IgD-negative memory B cell (primary cell): ENCODE results near the gene KCNJ15. TPM values are rescaled to one million over a fixed set of nuclear protein-coding genes. Genes with fewer than 3 reads are reported as not detected.

Source experiments
- H3K27ac Mint-ChIP-seq, 3 donors: one replicate each; pipeline ENCODE4 v1.8.0; 2020 to 2022; ENCODE audit warnings: mild to moderate bottlenecking in 3 of 3, mixed read lengths in 3 of 3, moderate library complexity in 1 of 3
- H3K27me3 Mint-ChIP-seq: one replicate; pipeline ENCODE4 v1.8.0; 2021; ENCODE audit warnings: mixed read lengths
- H3K36me3 Mint-ChIP-seq: one replicate; pipeline ENCODE4 v1.8.0; 2020; ENCODE audit warnings: mild to moderate bottlenecking, mixed read lengths
- H3K4me1 Mint-ChIP-seq, 3 donors: one replicate each; pipeline ENCODE4 v1.8.0; 2020 to 2022; ENCODE audit warnings: mixed read lengths in 3 of 3, mild to moderate bottlenecking in 1 of 3
- H3K4me3 Mint-ChIP-seq, 4 donors: one replicate each; pipeline ENCODE4 v1.8.0; 2020 to 2022; ENCODE audit warnings: mild to moderate bottlenecking in 4 of 4, mixed read lengths in 4 of 4, moderate library complexity in 3 of 4
- H3K9me3 Mint-ChIP-seq, 3 donors: one replicate each; pipeline ENCODE4 v1.8.0; 2020 to 2021; ENCODE audit warnings: mixed read lengths in 3 of 3, mild to moderate bottlenecking in 1 of 3
- polyA plus RNA-seq: library from polyadenylated mRNA; unstranded; fragments of 300-500 nt; fragmentation: Illumina TruSeq; gene quantifications from one replicate; pipeline ENCODE4 v1.2.3, GENCODE V29; 2021

The KCNJ15 gene
- polyA plus RNA-seq, 1 donor from 2014 or later, result not detected

DNA sequence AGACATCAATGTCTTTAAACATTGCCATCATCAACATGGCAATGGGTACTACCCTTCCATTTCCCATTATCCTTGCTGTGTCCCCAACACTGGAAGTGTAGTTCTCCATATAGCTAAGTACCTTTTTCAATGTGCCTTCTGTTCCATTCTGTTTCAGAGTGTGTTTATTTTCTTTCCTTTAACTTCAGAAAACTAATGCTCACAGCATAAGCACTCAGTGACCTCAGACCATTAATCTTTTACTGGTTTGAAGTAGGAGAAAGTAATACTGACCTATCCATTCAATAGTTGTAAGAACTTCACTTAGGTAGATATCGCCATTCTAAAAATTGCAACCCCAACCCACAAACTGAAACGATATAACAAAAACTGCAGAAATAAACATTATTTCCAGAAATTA is 37.8 kb downstream of the KCNJ15 start:
- Mint-ChIP-seq H3K27ac (no peak overlapping the region), H3K27me3 (peaks cover 4% of the 10 kb centered on the region), H3K9me3 (peaks cover 0 to 1% (median 0%) of the 10 kb centered on the region in 3 donors), H3K4me1 (no peaks in the 10 kb centered on the region), H3K4me3 (no peak overlapping the region), H3K36me3 (no peaks in the 10 kb centered on the region)

DNA sequence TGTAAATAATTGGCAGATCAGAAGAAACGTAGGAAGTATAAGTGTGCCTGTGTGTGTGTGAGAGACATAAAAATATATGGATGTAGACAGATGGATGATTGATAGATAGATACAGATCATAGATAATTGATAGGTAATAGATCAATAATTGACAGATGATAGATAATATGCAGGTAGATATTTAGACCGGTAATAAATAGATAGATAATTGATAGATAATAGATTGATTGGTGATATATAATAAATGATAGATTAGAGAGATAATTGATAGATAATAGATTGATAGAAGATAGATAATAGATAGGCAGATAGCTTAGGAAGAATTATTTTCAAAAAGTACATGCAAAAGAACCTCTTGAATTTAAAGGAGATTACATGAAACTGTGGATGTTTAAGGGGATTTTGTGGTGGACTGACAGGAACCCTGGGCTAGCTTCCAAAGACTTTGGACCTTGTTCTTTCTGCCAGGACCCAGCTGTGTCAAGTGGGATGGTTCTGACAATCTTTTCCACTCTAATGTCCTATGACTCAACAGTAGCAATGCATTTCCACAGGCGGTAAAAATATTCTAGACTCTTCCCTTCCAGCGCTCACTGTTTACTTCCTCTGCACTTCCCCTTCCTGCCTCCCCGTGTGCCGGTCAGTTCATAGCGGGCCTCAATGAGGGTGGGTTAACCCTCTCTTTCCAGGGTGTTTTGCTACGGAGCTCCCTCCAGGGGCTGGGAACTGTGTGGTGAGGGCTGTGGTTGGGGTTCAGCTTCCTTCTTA is 39.4 kb downstream of the KCNJ15 start:
- H3K36me3 Mint-ChIP-seq, result no peaks in the 10 kb centered on the region
- peaks cover 0 to 1% (median 0%) of the 10 kb centered on the region in 3 donors for H3K9me3 Mint-ChIP-seq
- H3K4me3 Mint-ChIP-seq, result no peak overlapping the region
- H3K27me3 Mint-ChIP-seq, result peaks cover 2% of the 10 kb centered on the region
- H3K4me1 Mint-ChIP-seq, result no peaks in the 10 kb centered on the region
- no peak overlapping the region for H3K27ac Mint-ChIP-seq

GRCh38 chr21:38297194-38297631 is 40.4 kb downstream of the KCNJ15 start:
- Mint-ChIP-seq H3K4me1 (no peaks in the 10 kb centered on the region), H3K27me3 (no peaks in the 10 kb centered on the region), H3K27ac (no peak overlapping the region), H3K4me3 (no peak overlapping the region), H3K9me3 (peaks cover 0 to 1% (median 0%) of the 10 kb centered on the region in 3 donors), H3K36me3 (no peaks in the 10 kb centered on the region)

DNA sequence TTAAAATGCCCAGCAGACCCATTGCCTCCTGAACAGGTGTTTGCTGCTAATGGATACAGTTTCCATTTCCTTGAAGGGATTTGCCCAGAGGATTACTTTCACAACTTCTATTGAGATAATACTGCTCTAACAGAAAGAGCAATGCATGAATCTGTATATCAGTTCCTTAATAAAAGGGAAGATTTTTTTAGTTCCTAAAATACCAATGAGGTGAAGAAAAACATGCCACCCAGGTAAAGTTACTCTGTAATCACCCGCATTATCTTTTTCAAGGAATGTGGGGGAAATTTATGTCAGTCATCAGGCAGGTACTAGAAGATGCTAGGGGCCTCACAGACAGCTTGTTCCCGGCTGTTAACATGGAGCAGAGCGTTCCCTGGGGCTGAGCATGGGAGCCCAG is 41.1 kb downstream of the KCNJ15 start:
- Mint-ChIP-seq H3K27me3 (no peaks in the 10 kb centered on the region), H3K4me3 (no peak overlapping the region), H3K9me3 (peaks cover 0 to 1% (median 0%) of the 10 kb centered on the region in 3 donors), H3K4me1 (no peaks in the 10 kb centered on the region), H3K27ac (no peak overlapping the region), H3K36me3 (no peaks in the 10 kb centered on the region)

- Mint-ChIP-seq H3K27ac (no peak overlapping the region), H3K4me3 (no peak overlapping the region), H3K27me3 (no peaks in the 10 kb centered on the region), H3K36me3 (no peaks in the 10 kb centered on the region), H3K4me1 (no peaks in the 10 kb centered on the region), H3K9me3 (peaks cover 0 to 1% (median 0%) of the 10 kb centered on the region in 3 donors)
Measured at GRCh38 chr21:38298832-38299231, 42.0 kb downstream of the KCNJ15 start.

GRCh38 chr21:38299671-38300070 is 42.9 kb downstream of the KCNJ15 start:
- Mint-ChIP-seq H3K36me3 (no peaks in the 10 kb centered on the region), H3K27me3 (no peaks in the 10 kb centered on the region), H3K4me3 (no peak overlapping the region), H3K4me1 (no peaks in the 10 kb centered on the region), H3K9me3 (no peaks in the 10 kb centered on the region), H3K27ac (no peak overlapping the region)

GRCh38 chr21:38300141-38300578 is 43.4 kb downstream of the KCNJ15 start:
- no peak overlapping the region for H3K27ac Mint-ChIP-seq
- peaks cover 0 to 2% (median 0%) of the 10 kb centered on the region in 3 donors for H3K9me3 Mint-ChIP-seq
- H3K4me1 Mint-ChIP-seq, result no peaks in the 10 kb centered on the region
- H3K27me3 Mint-ChIP-seq, result no peaks in the 10 kb centered on the region
- no peaks in the 10 kb centered on the region for H3K36me3 Mint-ChIP-seq
- no peak overlapping the region for H3K4me3 Mint-ChIP-seq

- Mint-ChIP-seq H3K4me3 (no peak overlapping the region), H3K4me1 (no peaks in the 10 kb centered on the region), H3K36me3 (no peaks in the 10 kb centered on the region), H3K27ac (no peak overlapping the region), H3K27me3 (no peaks in the 10 kb centered on the region), H3K9me3 (peaks cover 0 to 2% (median 0%) of the 10 kb centered on the region in 3 donors)
Measured at GRCh38 chr21:38301321-38302214, 44.8 kb downstream of the KCNJ15 start.

DNA sequence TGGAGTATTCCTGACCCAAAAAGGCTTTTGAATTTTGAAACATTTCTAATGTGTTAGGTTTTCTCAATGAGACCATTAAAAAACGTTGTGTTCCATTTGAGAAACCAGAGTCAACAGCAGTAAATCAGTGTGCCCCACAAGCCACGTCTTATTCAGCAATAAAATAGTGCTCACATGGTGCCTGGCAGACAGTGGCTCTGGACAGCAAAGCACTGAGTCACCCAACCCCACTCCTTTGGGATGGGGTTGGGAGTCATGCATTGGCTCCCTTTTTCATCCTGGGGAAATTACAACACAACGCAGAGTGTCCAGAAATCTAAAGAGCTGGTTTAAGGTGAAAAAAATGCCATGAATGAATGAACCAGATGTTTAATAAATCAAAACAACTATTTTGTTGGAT is 46.5 kb downstream of the KCNJ15 start:
- Mint-ChIP-seq H3K4me3 (no peak overlapping the region), H3K27ac (no peak overlapping the region), H3K4me1 (no peaks in the 10 kb centered on the region)

DNA sequence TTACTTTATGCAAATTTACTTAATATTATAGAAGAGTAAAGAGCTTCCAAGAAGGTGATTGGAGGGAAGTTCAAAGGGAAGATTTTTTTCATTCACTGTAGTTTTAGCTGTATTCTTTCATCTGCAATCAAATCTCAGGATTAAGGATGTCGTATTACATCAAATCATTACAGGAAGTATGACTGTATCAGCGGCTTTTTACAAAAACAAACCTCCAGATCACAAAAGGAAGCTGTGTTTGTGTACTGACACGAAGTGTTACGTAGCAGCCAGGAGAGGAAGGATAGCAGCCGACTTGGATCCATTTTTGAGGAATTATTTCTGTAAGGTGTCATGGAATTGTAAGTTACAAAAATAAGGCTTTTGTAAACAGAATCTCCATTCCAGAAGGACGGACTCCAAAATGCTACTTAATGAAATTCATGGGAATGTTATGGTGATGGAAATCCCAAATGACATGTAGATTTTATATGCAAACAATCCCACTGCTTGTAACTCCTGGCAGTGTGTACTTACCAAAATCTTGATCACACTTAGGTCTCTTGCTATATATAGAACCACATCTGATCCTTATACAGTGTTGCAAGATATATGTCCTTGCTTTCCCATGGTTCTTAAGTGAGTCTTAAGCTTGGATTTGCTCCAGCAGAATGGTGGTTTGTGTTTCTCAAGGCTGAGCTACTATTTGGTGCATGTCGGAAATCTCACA is 49.8 kb downstream of the KCNJ15 start:
- H3K9me3 Mint-ChIP-seq, result peaks cover 0 to 2% (median 0%) of the 10 kb centered on the region in 3 donors
- H3K4me3 Mint-ChIP-seq, result no peak overlapping the region
- no peaks in the 10 kb centered on the region for H3K4me1 Mint-ChIP-seq
- no peaks in the 10 kb centered on the region for H3K27me3 Mint-ChIP-seq
- no peaks in the 10 kb centered on the region for H3K36me3 Mint-ChIP-seq
- no peak overlapping the region for H3K27ac Mint-ChIP-seq

More for the DNA sequence above, 46.5 kb downstream of the KCNJ15 start:
- no peaks in the 10 kb centered on the region for H3K27me3 Mint-ChIP-seq
- H3K9me3 Mint-ChIP-seq, result peaks cover 0 to 2% (median 0%) of the 10 kb centered on the region in 3 donors
- no peaks in the 10 kb centered on the region for H3K36me3 Mint-ChIP-seq

GRCh38 chr21:38307771-38308531 is 51.2 kb downstream of the KCNJ15 start:
- Mint-ChIP-seq H3K4me3 (no peak overlapping the region), H3K36me3 (no peaks in the 10 kb centered on the region), H3K9me3 (peaks cover 0 to 2% (median 2%) of the 10 kb centered on the region in 3 donors), H3K4me1 (no peaks in the 10 kb centered on the region), H3K27ac (peak overlapping the region in 1 of 3 donors; percentile 13), H3K27me3 (no peaks in the 10 kb centered on the region)

DNA sequence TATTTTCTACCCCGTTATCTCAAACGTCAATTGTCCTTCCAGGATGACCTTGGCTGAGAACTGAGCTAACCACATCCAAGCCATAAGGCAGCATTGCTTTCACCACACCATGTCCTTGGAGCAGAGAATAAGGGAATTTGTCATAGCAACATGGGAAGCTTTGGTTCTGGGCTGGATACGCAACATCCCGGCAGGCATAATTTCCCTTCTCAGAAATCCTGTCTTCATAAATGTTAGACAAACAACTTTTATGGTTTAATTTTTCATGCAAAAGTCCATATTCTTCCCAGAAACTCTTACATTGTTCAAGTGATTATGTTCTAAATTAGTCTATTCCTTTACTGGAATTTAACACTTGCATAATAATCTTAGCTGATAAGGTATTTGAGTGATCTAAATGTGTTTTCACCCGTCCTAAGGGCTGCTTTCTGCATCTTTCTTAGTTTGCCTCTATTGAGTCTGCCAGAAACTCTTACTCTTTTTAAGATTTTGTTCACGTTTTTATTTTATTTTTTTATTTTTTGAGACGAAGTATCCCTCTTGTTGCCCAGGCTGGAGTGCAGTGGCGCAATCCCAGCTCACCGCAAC is 51.8 kb downstream of the KCNJ15 start:
- H3K9me3 Mint-ChIP-seq, result peaks cover 0 to 5% (median 2%) of the 10 kb centered on the region in 3 donors
- H3K27ac Mint-ChIP-seq, result peak overlapping the region in 1 of 3 donors; percentile 54
- no peak overlapping the region for H3K4me3 Mint-ChIP-seq
- H3K36me3 Mint-ChIP-seq, result no peaks in the 10 kb centered on the region
- H3K27me3 Mint-ChIP-seq, result peaks cover 2% of the 10 kb centered on the region
- no peaks in the 10 kb centered on the region for H3K4me1 Mint-ChIP-seq

DNA sequence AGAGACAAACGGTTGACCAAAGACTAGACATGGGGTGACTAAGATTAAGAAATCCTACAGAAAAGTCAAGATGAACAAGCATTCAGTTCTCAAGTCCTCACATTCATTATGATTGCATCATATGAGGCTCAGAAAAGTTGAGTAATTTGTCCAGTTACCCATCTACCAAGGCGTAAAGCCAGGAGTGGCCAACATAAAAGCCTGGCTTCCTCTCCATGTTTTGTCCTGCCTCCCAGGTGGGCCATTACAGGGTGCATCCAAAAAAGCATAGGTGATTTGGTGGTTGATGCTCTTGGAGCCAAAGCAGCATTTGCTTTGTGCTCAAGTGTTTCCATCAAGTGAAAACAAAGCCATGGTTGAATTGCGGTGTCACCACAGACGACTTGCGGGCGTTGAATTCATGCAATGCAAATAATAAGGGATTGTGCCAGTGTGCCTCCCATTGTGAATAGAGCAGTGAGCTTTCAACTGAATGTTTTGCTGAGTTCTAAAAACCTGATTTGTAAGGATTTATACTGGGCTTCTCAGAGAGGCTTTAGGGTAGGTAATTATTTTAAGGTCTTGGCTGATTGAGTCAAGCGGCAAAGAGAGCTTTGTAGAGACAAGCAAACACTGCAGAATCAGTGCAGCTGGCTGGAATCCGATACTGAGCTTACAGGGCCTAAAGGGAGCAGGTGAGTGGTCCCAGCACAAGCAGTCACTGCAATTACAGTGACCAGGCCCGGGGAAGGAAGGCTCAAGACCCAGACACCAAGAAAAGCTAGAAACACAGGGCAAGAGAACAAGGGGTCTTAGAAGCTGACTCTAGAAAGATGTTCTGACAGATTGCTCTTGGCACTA is 54.1 kb downstream of the KCNJ15 start:
- no peaks in the 10 kb centered on the region for H3K4me1 Mint-ChIP-seq
- H3K4me3 Mint-ChIP-seq, result no peak overlapping the region
- H3K27ac Mint-ChIP-seq, result peak overlapping the region in 1 of 3 donors; percentile 20
- peaks cover 0 to 3% (median 2%) of the 10 kb centered on the region in 3 donors for H3K9me3 Mint-ChIP-seq
- peaks cover 2% of the 10 kb centered on the region for H3K27me3 Mint-ChIP-seq
- H3K36me3 Mint-ChIP-seq, result no peaks in the 10 kb centered on the region
